K562 treated with DMSO at 1 percent for 12 hours (cell line): ENCODE measurements around the gene AURKB. TPM values are rescaled to one million over a fixed set of nuclear protein-coding genes. Genes with fewer than 3 reads are reported as not detected.

Source experiments
- total RNA-seq: library from RNA; unstranded; fragments of 300-600 nt; gene quantifications from 2 replicates; pipeline ENCODE4 v1.2.3, GENCODE V29; 2022; ENCODE audit not compliant: insufficient read depth

The AURKB gene
- total RNA-seq = 179 TPM in 2 replicates

DNA sequence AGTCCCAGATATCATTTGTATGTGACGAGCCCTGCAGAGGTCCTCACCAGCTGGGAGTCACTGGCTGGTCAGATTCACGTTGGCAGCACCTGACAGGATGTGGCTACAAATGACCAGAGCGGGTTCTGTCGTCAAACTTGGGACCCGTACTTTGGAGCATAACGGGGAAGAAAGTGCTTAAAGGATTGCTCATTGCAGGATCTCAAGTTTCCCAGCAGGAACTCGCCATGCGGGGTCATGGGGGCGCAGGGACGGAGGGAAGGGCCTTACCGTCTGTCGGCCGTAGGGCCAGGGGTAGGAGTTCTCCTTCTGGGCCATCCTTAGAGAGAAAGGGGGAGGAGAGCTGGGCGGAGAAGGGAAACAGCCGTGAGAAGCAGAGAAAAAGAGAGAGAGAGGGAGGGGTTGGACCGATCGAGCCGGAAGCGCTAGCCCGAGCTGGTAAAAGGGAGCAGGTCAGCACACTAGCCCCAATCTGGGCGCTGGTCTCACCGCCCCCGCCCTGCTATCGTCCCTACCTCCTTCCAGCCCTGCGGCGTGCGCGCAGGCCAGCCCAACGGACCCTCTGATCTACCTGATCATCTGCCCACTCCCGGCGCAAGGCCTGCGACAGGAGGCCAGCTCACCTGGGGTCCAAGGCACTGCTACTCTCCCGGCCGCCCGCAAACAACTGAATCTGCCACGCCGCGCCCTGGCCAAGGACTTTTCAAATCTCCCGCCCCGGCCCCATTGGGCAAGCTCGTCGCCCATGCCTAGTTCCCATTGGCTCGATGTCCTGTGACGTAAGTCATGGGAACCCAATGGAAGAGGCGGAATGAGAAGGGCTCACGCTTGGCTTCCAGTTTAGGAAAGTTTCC lies at the start of gene AURKB:
TSS of gene AURKB (minus strand) at position 669 of the 854 bp plus-strand sequence. CDS start at position 318, 351 bp downstream.

GRCh38 chr17:8248751-8249607 lies 38.6 kb upstream of the AURKB start, which contains the start of gene PFAS:
Gene PFAS (plus strand): TSS chr17:8249289. CDS start chr17:8253938, 4,649 bp downstream.

GRCh38 chr17:8189711-8190477 lies 20.5 kb downstream of the AURKB start, which contains the start of gene BORCS6:
Gene BORCS6 (minus strand): TSS chr17:8190180. CDS start chr17:8190140, 40 bp downstream.

GRCh38 chr17:8176197-8176940 lies 34.0 kb downstream of the AURKB start, which contains the start of gene TMEM107:
Gene TMEM107 (minus strand): TSS chr17:8176380. CDS start chr17:8176286, 94 bp downstream.

DNA sequence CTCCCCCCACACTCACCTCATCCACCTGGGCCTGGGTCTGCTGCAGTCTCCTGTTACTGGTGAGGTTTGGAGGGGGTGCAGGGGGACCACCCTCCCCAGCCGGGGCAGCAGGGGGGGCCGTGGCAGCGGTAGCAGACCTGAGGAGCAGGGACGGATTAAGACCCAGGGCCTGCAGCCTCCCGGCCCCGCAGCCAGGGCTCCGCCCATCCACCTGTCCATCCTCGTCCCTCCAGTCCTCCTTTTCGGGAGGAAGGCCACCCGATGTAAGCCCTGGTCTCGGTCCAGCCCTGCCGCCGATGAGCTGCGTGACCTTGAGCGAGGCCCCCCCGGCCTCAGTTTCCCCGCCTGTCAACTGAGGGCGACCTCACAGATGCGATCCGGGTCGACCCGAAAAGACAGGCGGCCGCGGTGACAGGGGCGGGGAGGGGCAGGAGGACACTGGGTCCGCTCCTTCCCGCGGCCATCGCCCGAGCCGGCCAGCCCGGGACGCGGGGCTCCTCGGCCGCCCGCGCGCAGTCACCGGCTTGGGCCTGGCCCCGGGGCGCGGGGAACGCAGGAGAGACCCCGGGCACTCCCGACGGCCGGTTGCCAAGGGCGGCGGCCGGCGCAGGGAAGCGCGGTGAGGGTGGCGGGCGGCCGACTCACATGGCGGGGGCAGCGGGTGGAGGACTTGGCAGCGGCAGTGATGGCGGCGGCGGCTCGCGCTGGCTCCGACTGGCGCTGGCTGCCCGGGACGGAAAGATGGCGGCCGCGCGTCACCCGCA lies 48.0 kb downstream of the AURKB start, which contains the start of gene VAMP2:
TSS of gene VAMP2 (minus strand) at position 716 of the 764 bp plus-strand sequence. CDS start at position 647, 69 bp downstream.

Other genes starting within 250 kb of the AURKB start
- not detected in 2 replicates for gene GUCY2D, start 208.0 kb downstream of the AURKB start, total RNA-seq
- gene ALOX15B, start 171.5 kb downstream of the AURKB start, total RNA-seq = not detected in 2 replicates
- not detected in 2 replicates for gene ALOX12B, start 122.9 kb downstream of the AURKB start, total RNA-seq
- gene ALOXE3, start 92.1 kb downstream of the AURKB start, total RNA-seq = not detected in 2 replicates
- gene HES7, start 86.5 kb downstream of the AURKB start, total RNA-seq = 1.6 TPM in 1 of 2 replicates, not detected in the other
- 3.3 and 6.1 TPM in 2 replicates for gene PER1, start 58.2 kb downstream of the AURKB start, total RNA-seq
- gene VAMP2, start 47.6 kb downstream of the AURKB start, total RNA-seq = 23.8 and 39.3 TPM in 2 replicates
- 17.1 and 17.9 TPM in 2 replicates for gene TMEM107, start 34.2 kb downstream of the AURKB start, total RNA-seq
- 11.4 and 14.8 TPM in 2 replicates for gene BORCS6, start 20.4 kb downstream of the AURKB start, total RNA-seq
- 3.2 and 9.1 TPM in 2 replicates for gene CTC1, start 37.5 kb upstream of the AURKB start, total RNA-seq
- 4.5 and 9.7 TPM in 2 replicates for gene PFAS, start 38.7 kb upstream of the AURKB start, total RNA-seq
- gene RANGRF, start 78.1 kb upstream of the AURKB start, total RNA-seq = 17.3 and 21.5 TPM in 2 replicates
- 9.5 and 11.3 TPM in 2 replicates for gene SLC25A35, start 84.8 kb upstream of the AURKB start, total RNA-seq
- not detected in 2 replicates for gene ARHGEF15, start 99.7 kb upstream of the AURKB start, total RNA-seq
- gene ODF4, start 129.3 kb upstream of the AURKB start, total RNA-seq = not detected in 2 replicates
- gene RPL26, start 172.6 kb upstream of the AURKB start, total RNA-seq = 5,262 and 6,153 TPM in 2 replicates
- not detected in 2 replicates for gene RNF222, start 187.3 kb upstream of the AURKB start, total RNA-seq
- gene NDEL1, start 225.3 kb upstream of the AURKB start, total RNA-seq = 17.4 and 36.8 TPM in 2 replicates